ENCODE results near the gene ARHGDIG. TPM values are rescaled to one million over a fixed set of nuclear protein-coding genes. Genes with fewer than 3 reads are reported as not detected.

The ARHGDIG gene
- total and polyA plus RNA-seq, 2 donors (not counting 3 experiments of a cell fraction or from before 2014, with no cell fraction given) = 0.93 to 2.2 TPM

GRCh38 chr16:285146-286055 lies 5.0 kb downstream of the ARHGDIG start:
- Histone ChIP-seq H3K27ac (ENCODE audit: insufficient read depth, low read depth, low read length) (no peak overlapping the region), H2AFZ (ENCODE audit: low read depth, low read length) (no peak overlapping the region), H3K4me3 (replicated peaks in 1 of 3; ENCODE audit: insufficient read depth in 1 of 3, low read depth in 1 of 3, low read length in 3 of 3) (no peak overlapping the region), H3K9me3 (replicated peaks; ENCODE audit: control insufficient read depth, insufficient read depth, low read length) (no peaks in the 10 kb centered on the region), H3K36me3 (ENCODE audit: control insufficient read depth in 2 of 2, extremely low read depth in 1 of 2, insufficient read depth in 2 of 2, low read length in 2 of 2) (peaks cover 0 to 13% of the 10 kb centered on the region in 2 experiments), H3K4me2 (ENCODE audit: insufficient read depth, low read length) (no peak overlapping the region), H3K9me1 (replicated peaks; ENCODE audit: control insufficient read depth, extremely low read depth, insufficient read depth, low read length) (no peaks in the 10 kb centered on the region), H4K20me1 (replicated peaks; ENCODE audit: control insufficient read depth, extremely low read depth, insufficient read depth, low read length) (no peaks in the 10 kb centered on the region), H3K79me2 (ENCODE audit: control insufficient read depth, insufficient read depth, low read length) (no peaks in the 10 kb centered on the region), H3K4me1 (ENCODE audit: control insufficient read depth, extremely low read depth, insufficient read depth, low read length) (no peaks in the 10 kb centered on the region), H3K9ac (replicated peaks; ENCODE audit: extremely low read depth, insufficient read depth, low read length) (no peak overlapping the region), H3K27me3 (ENCODE audit: control insufficient read depth in 2 of 2, insufficient read depth in 2 of 2, low read length in 2 of 2) (peaks cover 2 to 4% of the 10 kb centered on the region in 2 experiments)
- FAIRE-seq = no peak
- no peak for DNase-seq (ENCODE audit: low read depth, low spot score)
- dilution Hi-C loops (cut with MboI; ENCODE audit: extremely low pct_ligation_motif_present, low sequenced_read_pairs) (no loop called here), intact Hi-C loops (cut with micrococcal nuclease) (no loop called here)
- CTCF ChIA-PET = no interaction called here
- POLR2A ChIA-PET = no interaction called here
- TF ChIP-seq EZH2 (IDR thresholded peaks at IDR 0.05; ENCODE audit: borderline replicate concordance, low read depth, low read length, severe bottlenecking) = no peak
- TF ChIP-seq MYC (IDR thresholded peaks at IDR 0.05; ENCODE audit: low read depth, low read length) = no peak
- no peak for TF ChIP-seq MAX (IDR thresholded peaks at IDR 0.05; ENCODE audit: insufficient read depth, insufficient read length)
- no peak for TF ChIP-seq GATA2 (IDR thresholded peaks at IDR 0.05; ENCODE audit: insufficient read depth, insufficient read length, low read depth, low read length)
- TF ChIP-seq FOS (IDR thresholded peaks at IDR 0.05; ENCODE audit: borderline replicate concordance, insufficient read depth, low read length) = no peak
- no peak for TF ChIP-seq POLR2A (IDR thresholded peaks at IDR 0.05; ENCODE audit: low read depth, low read length)
- TF ChIP-seq JUN (IDR thresholded peaks at IDR 0.05; ENCODE audit: borderline replicate concordance, insufficient read depth, insufficient read length, low read depth) = no peak
- TF ChIP-seq CTCF (IDR thresholded peaks at IDR 0.05; ENCODE audit: extremely low read depth in 1 of 2, insufficient read depth in 1 of 2, low read depth in 1 of 2, low read length in 2 of 2) = no peak
- TF ChIP-seq POLR2AphosphoS5 (IDR thresholded peaks at IDR 0.05; ENCODE audit: insufficient read depth, low read depth, low read length) = no peak
- no TSS peak for BruUV-seq (replicated peaks)

Measured in endothelial cell of umbilical vein (primary cell).